ENCODE results near the gene KAZALD1.

Gene KAZALD1

DNA sequence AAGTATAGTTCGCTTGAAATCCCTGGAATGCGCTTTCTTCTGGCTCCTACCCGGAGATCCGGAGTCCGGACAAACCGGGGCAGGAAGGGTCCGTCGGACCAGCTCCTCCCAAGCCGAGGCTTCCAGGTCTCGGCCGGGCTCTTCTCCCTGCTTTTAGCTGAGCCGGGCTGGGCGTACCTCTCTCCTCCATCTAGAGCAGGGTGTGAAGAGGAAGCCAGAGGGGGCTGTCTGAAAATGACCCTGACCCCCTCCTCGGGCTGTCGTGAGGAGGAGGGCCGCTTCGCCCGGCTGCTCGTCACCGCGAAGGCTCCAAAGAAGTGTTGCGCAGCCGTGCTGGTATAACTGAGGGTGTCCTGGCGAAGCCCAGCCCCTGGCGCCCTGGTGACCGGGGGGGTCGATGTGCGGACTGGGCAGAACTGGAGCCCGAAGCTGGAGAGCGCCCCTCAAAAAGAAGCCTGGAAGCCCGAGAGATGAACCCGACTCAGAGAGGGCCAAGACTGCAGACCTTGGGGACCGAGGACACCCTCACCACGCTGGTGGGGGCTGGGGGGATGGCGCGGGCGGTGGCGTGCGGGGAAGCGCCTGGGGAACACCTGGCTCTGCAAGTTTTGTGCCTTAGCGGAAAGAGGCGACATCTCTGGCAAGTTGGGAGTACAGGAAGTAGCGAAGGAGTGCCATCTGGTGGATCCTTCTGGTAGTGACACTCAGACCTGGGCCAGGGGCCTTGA is 5.7 kb downstream of the KAZALD1 start:
- peak; percentile 48 to 79 (median 61) for DNase-seq

- DNase-seq: no peak
Observed at GRCh38 chr10:101069441-101069840, 7.7 kb downstream of the KAZALD1 start.

- no peak for DNase-seq
Observed at GRCh38 chr10:101070098-101070497, 8.3 kb downstream of the KAZALD1 start.

- DNase-seq: no peak
Observed at GRCh38 chr10:101071267-101071884, 9.6 kb downstream of the KAZALD1 start.

- no peak for DNase-seq
Observed at GRCh38 chr10:101071885-101072433, 10.2 kb downstream of the KAZALD1 start.

GRCh38 chr10:101072923-101073322 is 11.1 kb downstream of the KAZALD1 start:
- DNase-seq: no peak

DNA sequence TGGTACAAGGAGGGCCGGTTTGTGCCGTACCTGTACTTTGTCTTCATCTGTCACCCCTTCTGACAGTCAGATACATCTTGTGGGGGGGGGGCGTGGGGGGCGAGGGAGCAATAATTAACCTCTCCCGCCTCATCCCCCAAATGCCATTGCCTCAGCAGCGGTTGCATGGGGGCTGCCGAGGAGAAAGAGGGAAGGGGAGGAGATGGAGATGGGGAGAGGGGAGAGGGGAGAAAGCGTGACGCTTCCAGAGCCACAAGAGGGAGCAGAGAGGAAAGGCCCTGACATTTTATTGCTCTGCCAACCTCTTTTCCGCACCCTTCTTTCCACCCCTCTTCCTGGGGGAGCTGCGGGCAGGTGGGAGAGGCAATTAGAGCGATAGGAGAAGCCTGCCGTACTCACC is 11.8 kb downstream of the KAZALD1 start:
- DNase-seq: no peak

DNA sequence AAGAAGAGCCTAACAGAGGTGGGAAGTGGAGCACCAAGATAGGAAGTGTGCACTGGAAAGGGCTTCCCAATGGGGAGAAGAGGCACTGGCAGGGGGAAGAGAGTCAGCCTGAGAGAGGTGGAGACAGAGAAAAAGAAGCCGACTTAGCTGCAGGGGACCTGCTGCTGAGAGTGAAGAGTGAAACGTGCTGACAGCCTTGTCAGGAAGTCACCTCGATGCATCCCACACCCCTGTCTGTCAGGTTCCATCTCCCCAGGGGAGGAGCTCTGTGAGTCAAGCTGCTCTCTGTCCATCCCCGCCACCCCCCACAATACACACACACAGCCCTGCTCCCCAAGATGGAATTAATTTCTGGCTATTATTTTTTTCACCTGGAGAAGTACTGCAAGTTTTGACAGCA is 14.0 kb downstream of the KAZALD1 start:
- no peak for DNase-seq

DNA sequence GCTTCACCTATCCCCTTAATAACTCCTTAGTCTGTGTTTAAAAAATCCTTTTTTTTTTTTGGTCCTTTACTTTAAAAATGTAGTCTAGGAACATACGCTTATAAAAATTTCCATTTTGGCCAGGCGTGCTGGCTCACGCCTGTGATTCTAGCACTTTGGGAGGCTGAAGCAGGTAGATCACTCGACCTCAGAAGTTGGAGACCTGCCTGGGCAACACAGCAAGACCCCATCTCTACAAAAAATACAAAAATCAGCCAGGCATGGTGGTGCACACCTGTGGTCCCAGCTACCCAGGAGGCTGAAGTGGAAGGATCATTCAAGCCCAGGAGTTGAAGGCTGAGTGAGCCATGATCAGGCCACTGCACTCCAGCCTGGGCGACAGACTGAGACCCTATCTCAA is 14.8 kb downstream of the KAZALD1 start:
- no peak for DNase-seq

DNA sequence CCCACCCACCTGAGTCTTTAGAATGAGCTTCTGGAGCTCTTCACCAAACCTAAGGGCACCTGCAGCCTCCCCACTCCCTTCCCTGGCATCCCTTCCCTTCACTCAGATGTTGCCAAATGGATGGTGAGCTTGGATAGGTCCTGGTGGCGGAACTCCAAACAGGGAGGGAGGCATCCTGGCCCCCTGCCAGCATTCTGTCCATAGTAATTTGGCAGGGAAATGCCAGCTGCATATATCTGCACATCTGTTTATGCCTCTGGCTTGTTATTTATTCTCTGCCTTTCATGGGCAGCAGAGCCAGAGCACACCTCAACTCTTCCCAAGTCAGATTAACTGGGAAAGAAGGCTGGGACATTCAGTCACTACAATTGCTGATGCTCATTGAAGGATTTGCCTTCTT is 18.1 kb downstream of the KAZALD1 start:
- no peak for DNase-seq

GRCh38 chr10:101080933-101081931 is 19.4 kb downstream of the KAZALD1 start:
- DNase-seq: no peak

GRCh38 chr10:101085846-101086245 is 24.1 kb downstream of the KAZALD1 start:
- DNase-seq: no peak

GRCh38 chr10:101087376-101087775 is 25.6 kb downstream of the KAZALD1 start:
- DNase-seq: no peak

- DNase-seq: no peak
Observed at GRCh38 chr10:101087965-101088364, 26.2 kb downstream of the KAZALD1 start.

GRCh38 chr10:101089520-101090299 is 27.9 kb downstream of the KAZALD1 start:
- DNase-seq: no peak

DNA sequence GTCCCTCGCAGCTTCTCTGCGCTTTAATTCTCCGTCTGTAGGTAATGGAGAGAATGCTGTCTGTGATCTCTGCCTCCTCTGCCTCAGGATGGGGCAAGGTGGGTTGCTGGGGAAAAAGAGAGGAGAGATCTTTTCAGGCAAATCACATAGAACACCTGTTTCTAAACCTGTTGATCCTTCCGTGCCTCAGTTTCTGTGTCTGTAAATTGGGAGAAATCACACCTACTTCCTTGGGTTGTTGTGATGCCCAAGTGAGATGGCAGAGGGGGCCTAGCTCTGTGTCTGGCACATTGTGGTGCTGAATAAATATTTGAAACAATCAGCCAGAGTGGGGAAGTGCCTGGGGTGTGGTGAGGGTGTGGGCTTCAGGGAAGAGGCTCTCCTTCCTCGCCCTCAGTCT is 28.8 kb downstream of the KAZALD1 start:
- no peak for DNase-seq

DNA sequence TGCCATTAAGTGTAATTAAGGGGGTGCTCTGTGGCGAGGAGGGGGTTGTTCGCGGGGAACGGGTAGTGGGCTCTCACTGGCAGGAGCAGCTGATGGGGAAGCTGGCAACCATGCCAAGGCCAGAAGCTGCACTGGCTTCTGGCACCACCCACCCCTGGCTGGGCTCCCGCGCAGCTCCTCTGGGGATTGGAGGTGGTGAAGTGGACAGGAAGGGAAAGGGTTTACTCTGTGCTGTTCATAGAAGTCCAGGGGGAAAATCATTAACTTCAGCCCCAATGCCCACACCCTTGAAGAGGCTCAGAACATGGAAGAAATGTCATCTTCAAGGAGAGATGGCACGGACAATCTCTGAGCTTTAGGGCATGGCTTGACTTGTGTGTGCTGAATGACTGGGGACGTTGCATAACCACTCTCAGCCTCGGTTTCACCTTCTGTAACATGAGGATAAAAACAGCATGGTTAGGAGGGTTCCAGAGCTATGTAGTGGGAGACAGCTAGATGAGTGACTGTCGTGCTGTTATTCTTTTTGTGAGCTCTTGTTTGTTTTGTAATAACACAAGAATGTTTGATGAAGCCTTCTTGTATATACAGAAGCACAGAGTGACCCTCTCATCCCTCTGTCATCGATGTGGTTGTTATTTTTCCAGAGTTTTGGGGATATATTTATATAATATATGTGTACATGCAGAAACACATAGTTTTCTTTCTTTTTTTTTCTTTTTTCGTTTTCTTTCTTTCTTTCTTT is 29.9 kb downstream of the KAZALD1 start:
- no peak for DNase-seq

GRCh38 chr10:101092881-101093354 is 31.1 kb downstream of the KAZALD1 start:
- DNase-seq: no peak

DNA sequence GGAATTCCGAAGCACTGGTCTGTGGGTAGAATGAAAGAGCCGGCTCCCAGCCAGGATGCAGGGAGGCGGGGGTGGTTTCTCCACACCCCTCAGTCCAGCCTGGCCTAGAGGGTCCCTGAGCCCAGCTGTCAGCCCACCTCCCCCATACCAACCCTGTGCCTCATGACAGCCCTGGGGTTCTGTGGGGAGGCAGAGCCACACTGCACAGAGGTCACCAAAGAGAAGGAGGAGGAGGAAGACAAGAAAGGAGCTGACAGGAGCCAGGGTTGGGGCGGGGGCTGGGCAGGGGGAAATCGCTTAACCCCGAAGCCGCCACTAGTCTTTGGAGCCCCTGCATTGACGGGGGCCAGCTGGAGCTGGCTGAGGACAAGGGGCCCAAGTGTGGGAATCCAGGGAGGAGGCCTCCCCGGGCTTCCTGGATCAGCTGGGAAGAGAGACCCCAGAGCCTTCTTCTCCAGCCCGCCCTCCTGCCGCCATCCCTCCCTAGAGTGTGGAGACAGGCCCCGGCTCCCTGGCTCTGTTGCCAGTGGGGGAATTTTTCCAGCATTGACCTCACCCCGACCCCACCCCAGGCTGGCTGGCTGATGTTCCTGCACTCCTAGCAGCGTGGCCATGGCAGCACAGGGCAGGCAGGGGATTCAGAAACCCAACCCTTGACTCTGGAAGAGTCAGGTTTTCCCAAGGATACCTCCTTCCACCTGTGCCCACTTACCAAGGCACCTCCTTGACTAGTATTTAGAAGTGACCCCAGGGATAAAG is 32.5 kb downstream of the KAZALD1 start:
- no peak for DNase-seq

DNA sequence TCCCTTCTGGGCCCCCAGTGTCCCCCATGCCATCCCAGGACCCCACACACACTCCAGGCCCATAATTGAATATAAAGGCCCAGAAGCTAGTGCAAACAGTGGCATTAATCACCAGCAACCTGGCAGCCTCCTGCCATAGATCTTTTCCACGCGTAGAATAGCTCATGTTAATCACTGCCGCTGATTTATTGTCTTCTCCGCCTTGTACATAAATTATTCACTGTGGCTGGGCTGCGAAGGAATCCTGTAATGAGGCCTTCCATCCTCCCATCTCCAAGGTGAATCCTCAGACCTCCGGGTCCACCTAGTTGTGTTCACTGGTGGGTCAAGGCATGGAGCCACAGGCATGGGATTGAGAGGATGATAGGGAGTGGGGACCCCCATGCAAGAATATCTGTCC is 33.2 kb downstream of the KAZALD1 start:
- no peak for DNase-seq
